ENCODE results near the gene CEP97.
"Not testable (repeated sequence)": the region's sequence is repeated elsewhere in the genome, so short reads cannot be mapped to it uniquely, and the experiment has no call there.

CEP97 gene, protein sequence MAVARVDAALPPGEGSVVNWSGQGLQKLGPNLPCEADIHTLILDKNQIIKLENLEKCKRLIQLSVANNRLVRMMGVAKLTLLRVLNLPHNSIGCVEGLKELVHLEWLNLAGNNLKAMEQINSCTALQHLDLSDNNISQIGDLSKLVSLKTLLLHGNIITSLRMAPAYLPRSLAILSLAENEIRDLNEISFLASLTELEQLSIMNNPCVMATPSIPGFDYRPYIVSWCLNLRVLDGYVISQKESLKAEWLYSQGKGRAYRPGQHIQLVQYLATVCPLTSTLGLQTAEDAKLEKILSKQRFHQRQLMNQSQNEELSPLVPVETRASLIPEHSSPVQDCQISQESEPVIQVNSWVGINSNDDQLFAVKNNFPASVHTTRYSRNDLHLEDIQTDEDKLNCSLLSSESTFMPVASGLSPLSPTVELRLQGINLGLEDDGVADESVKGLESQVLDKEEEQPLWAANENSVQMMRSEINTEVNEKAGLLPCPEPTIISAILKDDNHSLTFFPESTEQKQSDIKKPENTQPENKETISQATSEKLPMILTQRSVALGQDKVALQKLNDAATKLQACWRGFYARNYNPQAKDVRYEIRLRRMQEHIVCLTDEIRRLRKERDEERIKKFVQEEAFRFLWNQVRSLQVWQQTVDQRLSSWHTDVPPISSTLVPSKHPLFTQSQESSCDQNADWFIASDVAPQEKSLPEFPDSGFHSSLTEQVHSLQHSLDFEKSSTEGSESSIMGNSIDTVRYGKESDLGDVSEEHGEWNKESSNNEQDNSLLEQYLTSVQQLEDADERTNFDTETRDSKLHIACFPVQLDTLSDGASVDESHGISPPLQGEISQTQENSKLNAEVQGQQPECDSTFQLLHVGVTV

GRCh38 chr3:101724329-101725193 is at the start of gene CEP97:
Gene CEP97 (plus strand): TSS chr3:101724614. CDS start chr3:101724677, 63 bp downstream.
- TF ChIP-seq, protein P1, sequence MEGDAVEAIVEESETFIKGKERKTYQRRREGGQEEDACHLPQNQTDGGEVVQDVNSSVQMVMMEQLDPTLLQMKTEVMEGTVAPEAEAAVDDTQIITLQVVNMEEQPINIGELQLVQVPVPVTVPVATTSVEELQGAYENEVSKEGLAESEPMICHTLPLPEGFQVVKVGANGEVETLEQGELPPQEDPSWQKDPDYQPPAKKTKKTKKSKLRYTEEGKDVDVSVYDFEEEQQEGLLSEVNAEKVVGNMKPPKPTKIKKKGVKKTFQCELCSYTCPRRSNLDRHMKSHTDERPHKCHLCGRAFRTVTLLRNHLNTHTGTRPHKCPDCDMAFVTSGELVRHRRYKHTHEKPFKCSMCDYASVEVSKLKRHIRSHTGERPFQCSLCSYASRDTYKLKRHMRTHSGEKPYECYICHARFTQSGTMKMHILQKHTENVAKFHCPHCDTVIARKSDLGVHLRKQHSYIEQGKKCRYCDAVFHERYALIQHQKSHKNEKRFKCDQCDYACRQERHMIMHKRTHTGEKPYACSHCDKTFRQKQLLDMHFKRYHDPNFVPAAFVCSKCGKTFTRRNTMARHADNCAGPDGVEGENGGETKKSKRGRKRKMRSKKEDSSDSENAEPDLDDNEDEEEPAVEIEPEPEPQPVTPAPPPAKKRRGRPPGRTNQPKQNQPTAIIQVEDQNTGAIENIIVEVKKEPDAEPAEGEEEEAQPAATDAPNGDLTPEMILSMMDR (IDR thresholded peaks at IDR 0.05; ENCODE audit: control insufficient read depth, extremely low read depth, insufficient read depth): no peak
- H3K4me3 ChIP-seq (ENCODE audit: low read depth, low read length): peak within 1 kb of the TSS; percentile 75
- peak; percentile 84 for DNase-seq (ENCODE audit: low read depth)

DNA sequence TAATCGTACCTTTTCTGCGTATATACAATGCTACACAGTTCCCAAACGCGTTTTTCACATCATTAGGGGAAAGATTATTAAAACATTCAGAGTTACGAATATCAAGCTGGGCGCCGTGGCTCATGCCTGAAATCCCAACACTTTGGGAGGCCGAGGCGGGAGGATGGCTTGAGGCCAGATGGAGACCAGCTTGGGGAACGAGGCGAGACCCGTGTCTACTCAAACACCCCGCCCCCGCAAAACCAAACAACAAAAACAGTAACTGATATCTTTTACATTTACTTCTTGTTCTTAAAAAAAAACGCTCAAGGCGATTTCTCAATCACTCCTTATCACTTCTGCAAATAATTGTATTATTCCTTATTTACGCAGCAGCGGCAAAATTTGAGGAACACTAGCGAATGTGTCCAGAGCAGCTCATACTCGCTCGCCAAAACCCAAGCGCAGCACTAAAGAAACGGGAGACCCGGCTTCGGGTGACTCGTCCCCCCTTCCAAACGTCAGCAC is 48.7 kb upstream of the CEP97 start:
- DNase-seq (ENCODE audit: low read depth): no peak
- peak overlapping the region; percentile 96 for H3K4me3 ChIP-seq (ENCODE audit: low read depth, low read length)
- TF ChIP-seq, protein P1 (IDR thresholded peaks at IDR 0.05; ENCODE audit: control insufficient read depth, extremely low read depth, insufficient read depth): no peak

DNA sequence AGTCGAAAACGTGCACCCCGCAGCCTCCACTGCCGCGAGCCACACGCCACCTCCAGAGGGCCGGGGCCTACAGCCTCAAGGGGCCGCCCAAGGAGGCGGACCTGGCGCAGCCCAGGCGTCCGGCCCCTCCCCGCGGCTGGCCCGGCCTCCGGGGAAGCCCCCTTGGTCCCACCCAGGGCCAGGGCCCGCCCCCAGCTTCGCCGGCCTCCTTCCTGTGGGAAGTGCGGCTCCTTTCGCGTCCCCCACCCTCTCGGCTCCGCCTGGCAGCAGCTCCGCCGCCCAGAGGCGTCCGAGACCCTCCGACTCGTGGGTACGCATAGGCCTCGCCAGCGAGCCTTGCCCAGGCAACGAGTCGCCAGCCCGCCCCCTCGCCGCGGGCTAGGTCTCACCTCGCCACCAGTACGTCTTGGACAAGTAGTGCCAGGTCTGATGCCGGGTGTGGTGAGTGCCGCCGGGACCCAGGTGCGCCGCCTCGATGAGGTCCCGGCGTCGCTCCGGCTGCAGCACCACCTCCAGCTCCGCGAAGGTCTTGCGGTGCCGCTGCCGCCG is 48.1 kb upstream of the CEP97 start:
- TF ChIP-seq, protein P1 (IDR thresholded peaks at IDR 0.05; ENCODE audit: control insufficient read depth, extremely low read depth, insufficient read depth): no peak
- DNase-seq (ENCODE audit: low read depth): peak; percentile 70
- peak overlapping the region; percentile 96 for H3K4me3 ChIP-seq (ENCODE audit: low read depth, low read length)

GRCh38 chr3:101676765-101677435 is 47.5 kb upstream of the CEP97 start, which contains the start of gene ZBTB11:
Gene ZBTB11 (minus strand): TSS chr3:101677132. CDS start chr3:101676914, 218 bp downstream.
- TF ChIP-seq, protein P1 (IDR thresholded peaks at IDR 0.05; ENCODE audit: control insufficient read depth, extremely low read depth, insufficient read depth): peak; percentile 51
- DNase-seq (ENCODE audit: low read depth): peak; percentile 100
- H3K4me3 ChIP-seq (ENCODE audit: low read depth, low read length): peak within 1 kb of the TSS; percentile 96

- TF ChIP-seq, protein P1 (IDR thresholded peaks at IDR 0.05; ENCODE audit: control insufficient read depth, extremely low read depth, insufficient read depth): no peak
- DNase-seq (ENCODE audit: low read depth): no peak
- peak overlapping the region; percentile 96 for H3K4me3 ChIP-seq (ENCODE audit: low read depth, low read length)
Measured at GRCh38 chr3:101677436-101678286, 46.8 kb upstream of the CEP97 start.

DNA sequence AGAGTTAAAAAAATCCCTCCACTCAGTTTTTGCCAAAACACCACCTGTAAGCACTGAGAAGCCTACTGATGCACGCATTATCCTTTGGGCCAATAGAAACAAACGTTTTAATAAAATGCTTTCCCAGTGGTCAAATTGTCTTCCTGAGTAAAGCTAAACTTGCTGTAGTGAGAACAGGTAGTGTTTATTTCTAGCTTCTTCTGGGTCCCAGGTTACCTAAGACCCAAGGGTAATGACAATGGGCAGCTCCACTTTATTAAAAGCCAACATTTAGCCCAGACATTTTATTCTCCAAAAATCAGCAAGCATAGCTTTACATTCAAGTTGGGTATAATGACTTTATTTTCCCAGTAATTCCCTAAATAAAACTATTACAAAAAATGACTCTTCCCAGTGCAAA is 45.6 kb upstream of the CEP97 start:
- H3K4me3 ChIP-seq (ENCODE audit: low read depth, low read length); DNase-seq (ENCODE audit: low read depth): not testable (repeated sequence)
